T-helper 9 cell (primary cell): ENCODE measurements around the gene SLC44A3.

Experiments
- DNase-seq: peaks from one replicate; pipeline ENCODE4 v3.0.0-alpha.2; 2020
- total RNA-seq, 2 donors: gene quantifications; one replicate each; lab custom pipeline; 2026; lab: John Stamatoyannopoulos, UW

SLC44A3 gene, protein sequence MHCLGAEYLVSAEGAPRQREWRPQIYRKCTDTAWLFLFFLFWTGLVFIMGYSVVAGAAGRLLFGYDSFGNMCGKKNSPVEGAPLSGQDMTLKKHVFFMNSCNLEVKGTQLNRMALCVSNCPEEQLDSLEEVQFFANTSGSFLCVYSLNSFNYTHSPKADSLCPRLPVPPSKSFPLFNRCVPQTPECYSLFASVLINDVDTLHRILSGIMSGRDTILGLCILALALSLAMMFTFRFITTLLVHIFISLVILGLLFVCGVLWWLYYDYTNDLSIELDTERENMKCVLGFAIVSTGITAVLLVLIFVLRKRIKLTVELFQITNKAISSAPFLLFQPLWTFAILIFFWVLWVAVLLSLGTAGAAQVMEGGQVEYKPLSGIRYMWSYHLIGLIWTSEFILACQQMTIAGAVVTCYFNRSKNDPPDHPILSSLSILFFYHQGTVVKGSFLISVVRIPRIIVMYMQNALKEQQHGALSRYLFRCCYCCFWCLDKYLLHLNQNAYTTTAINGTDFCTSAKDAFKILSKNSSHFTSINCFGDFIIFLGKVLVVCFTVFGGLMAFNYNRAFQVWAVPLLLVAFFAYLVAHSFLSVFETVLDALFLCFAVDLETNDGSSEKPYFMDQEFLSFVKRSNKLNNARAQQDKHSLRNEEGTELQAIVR
- total RNA-seq, result 0.72 to 3.1 reads per million in 2 donors

DNA sequence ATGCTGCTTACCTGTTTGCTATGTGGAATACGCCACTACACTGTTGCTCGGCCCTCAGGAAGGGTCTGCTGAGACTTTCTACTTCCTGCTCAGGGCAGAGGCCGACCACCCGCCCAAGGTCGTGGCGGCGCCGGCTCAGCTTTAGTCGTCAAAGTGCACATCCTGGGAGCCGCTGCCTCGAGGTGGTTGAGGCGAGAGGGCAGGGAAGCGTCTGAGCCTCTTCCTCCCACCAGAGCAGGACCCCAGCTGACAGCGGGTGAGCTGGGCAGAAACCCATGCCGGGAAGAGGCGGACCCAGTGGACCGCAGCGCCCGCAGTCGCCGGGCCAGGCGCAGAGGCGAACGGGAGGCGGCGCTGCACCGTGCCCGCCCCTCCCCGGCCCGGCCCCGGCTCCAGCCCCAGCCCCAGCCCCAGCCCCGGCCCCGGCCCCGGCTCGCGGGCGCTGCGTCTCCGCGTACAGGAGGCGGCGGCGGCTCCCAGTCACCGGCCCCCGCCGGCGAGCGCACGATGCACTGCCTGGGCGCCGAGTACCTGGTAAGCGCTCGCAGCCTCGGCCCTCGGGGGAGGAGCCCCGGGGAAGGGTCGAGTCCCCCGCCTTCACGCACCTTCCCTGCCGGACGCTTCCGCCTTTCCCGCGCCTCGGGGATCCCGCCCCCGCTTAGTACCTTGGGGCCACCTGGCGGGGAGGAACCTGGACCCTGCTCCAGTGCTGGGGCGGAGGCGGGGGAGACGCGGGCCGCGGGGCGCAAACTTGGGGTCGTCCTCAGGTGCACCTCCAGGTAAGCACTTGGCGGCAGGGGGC is at the start of gene SLC44A3:
SLC44A3 (plus strand) TSS at position 413 of the 802 bp plus-strand sequence; CDS start at position 508, 95 bp downstream.
- no peak for DNase-seq

DNA sequence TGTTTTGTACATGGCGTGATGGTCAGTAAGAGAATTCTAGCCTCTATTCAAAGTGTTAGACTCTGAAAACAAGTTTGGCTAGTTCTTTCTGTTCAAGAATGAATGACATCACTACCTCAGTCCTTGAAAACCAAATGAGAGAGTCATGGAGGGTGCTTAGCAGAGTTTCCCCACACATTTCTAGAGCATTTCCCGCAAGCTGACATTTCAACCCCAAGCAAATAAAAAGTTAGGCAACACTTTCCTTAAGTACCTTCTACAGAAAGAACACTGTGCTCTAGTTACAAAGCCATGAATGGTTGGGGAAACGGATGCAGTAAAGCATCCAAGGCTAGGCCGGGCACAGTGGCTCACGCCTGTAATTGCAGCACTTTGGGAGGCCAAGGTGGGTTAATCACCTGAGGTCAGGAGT is 47.9 kb upstream of the SLC44A3 start:
- no peak for DNase-seq

DNA sequence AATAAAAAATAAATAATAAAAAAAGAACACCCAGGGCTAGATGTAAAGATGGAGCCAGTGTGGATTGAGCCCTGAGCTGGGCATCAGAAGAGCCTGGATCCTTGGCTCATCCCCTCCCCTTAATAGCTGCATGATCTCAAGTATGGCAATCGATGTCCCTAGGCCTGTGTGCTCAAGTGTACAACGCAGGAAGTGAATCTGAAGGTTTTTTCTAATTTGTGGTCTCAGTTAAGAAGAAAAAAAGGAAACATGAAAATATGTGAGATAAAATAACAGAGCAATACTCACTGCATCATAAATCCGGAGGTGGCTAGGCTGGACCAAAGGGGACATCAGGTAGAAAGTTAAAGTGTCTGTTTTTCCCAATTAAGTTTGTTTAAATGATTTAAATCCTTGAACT is 47.3 kb upstream of the SLC44A3 start:
- DNase-seq, result no peak

DNA sequence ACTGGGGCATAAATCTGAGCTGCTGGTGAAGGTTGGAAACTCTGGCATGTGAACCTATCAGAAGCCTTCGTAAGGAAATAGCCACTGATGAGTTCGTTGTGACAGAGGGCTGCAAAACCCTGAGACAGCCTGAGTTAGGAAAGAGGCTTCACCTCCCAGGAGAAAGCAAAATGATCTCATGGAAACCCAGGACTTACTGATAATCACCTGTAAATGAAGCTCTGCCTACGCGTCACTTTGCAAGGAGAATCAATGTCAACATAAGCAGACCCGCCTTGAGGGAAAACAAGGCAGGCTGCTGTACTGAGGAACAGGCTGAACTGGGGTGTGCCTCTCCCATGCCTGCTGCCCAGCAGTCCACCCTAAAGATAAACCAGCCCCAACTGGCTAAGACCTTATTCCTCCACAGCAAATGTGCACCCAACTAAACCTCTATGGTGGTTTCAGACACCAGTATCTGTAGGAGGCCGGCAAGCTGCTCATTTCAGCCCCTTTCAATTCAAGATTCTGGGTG is 46.8 kb upstream of the SLC44A3 start:
- DNase-seq, result no peak

DNA sequence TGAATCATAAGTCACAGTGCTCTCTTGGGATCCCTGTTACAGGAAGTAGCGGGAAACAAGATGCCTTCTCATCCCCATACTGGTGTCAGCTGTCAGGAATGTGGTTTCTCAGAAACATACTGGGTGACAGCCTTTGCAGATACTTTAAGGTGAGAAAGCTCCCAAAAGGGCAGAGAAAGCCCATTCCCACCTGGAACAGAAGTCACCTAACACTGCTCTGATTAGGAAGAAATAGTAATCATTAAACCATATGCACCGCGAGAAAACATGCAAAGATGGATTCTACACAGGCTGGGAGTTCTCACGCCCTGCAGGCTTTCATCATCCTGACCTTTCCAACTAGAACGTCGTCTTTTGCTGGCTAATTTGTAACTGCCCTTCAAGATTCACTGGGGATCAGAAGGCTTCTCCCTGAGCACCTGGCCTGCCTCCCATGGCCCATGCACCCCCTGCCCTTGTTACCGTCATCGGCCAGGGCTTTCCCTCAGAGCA is 46.2 kb upstream of the SLC44A3 start:
- no peak for DNase-seq

DNA sequence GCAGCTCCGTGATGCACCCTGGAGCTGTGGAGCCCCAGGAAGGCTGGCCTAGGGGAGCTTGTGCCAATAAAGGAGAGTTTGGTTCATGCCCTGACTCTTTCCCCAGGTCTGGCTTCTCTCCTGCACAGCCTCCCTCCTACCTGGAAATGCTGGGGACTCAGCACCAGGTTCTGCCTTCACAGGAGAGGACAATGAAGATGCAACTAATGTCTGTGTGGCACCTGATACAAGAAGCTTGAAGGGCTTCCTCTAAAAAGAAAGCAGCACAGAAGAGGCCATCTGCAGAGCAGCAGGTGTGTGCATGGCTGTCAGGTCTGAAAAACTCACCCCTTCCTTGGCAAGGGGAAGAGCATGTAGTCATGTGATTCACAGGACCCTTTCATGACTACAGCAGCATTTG is 43.7 kb upstream of the SLC44A3 start:
- DNase-seq, result no peak

DNA sequence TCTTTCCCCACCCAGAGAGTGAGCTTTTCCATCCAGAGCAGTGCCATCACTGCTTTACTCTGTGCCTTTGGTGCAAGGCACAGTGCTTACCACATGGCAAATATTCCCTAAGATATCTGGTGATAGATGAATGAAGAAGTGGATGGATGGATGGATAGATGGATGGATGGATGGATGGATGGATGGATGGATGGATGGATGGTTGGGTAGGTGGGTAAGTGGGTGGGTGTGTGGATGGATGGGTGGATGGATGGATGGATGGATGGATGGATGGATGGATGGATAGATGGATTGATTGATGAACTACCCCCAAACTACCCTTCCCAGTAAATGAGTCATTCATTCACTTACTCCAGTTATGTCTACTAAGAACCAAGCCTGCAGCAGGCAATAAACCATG is 42.9 kb upstream of the SLC44A3 start:
- DNase-seq, result no peak

DNA sequence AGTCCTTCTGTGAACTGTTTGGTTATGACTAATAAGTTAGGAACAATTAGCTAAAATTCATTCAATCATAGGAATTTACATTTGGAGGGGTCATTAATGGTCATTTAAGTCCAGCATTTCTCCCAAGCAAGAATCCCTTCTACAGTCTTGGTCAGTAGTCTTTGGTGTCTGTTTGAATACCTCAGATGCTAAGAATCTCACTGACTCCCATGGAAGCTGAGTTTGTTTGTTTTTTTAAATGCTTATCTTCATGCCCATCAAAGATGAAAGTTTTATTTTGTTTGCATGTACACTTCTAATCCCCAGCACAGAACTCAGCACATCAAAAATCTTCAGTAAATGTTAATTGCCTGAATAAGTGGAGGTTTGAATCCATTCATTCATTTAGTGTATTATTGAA is 41.3 kb upstream of the SLC44A3 start:
- DNase-seq, result no peak

DNA sequence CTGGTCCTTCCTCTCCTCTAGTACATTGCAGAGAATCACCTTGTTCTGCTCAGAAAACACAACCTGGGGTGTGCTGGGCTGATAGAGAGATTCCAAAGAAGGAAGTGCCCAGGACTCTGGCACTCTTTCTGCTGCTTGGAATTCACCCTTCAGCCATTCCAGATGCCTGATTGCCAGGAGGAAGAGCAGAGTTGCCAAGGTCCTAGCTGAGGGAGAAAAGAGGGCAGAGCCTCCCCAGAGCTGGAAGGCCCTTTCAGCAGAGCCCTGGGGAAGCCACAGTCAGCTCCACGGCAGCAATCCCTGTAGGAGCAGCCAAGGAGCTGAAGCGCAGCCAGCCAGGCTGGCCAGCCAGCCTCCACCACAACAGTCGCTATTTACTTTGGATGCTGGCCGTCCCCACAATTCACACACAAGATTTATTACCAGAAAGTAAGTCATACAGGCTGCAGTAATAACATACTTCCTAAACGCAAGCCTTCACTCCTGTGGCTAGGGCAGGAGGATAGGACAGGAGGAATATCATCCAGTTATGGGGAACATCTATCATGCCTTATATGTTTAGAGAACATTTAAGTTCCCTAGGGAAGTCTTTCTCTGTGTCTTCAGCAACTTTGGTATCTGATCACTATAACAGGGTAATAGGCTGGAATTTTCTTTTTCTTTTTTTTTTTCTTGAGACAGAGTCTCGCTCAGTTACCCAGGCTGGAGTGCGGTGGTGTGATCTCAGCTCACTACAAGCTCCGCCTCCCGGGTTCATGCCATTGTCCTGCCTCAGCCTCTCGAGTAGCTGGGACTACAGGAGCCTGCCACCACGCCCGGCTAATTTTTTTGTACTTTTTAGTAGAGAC is 36.6 kb upstream of the SLC44A3 start:
- no peak for DNase-seq

DNA sequence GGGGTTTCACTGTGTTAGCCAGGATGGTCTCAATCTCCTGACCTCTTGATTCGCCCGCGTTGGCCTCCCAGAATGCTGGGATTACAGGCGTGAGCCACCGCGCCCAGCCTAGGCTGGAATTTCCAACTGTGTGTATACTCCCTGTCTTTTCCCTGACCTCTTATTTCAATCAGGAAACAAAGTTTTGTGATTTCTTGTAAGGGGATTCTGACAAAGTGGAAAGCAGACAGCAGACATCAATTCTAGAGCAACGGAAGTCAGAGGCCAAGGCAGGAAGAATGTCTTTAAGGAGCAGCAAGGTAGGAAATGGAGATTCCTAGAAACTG is 36.0 kb upstream of the SLC44A3 start:
- no peak for DNase-seq

DNA sequence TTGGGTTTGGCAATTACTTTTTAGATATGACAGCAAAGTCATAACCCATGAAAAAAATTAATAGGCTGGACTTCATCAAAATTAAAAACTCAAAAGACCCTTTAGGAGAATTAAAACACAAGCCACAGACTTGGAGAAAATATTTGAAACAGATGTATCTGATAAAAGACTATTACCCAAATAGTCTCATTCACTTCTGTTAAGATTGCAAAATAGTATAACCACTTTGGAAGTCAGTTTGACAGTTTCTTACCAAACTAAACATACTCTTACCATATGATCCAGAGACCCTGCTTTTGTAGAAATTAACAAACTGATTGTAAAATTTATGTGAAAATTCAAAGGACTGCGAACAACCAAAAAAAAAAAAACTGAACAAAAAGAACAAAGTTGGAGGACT is 32.5 kb upstream of the SLC44A3 start:
- no peak for DNase-seq

DNA sequence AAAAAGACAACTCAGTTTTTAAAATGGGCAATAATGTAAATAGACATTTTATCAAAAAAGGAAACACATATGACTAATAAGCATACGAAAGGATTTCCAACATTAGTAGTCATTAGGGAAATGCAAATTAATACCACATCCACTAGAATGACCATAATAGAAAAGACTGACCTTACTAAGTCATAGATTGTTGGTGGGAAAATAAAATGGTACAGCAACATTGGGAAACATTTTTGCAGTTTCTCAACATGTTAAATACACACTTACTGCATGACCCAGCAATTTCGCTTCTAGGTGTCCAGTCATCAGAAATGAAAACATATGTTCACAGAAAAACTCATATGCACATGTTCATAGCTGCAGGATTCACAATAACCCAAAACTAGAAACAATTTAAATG is 29.9 kb upstream of the SLC44A3 start:
- DNase-seq, result no peak

DNA sequence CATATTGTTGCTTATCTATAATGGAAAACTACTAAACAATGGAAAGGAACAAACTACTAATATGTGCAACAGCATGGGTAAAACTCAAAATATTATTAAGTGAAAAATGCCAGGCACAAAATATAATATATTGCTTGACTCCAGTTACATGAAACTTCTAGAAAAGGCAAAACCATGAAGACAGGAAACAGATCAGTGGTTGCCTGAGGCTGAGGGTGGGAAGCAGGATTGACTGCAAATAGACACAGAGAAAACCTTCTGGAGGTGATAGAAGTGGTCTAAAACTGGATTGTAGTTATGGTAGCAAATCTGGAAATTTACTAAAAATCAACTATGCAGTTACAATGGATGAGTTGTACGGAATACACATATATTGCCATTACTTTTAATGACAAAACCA is 29.5 kb upstream of the SLC44A3 start:
- DNase-seq, result no peak

DNA sequence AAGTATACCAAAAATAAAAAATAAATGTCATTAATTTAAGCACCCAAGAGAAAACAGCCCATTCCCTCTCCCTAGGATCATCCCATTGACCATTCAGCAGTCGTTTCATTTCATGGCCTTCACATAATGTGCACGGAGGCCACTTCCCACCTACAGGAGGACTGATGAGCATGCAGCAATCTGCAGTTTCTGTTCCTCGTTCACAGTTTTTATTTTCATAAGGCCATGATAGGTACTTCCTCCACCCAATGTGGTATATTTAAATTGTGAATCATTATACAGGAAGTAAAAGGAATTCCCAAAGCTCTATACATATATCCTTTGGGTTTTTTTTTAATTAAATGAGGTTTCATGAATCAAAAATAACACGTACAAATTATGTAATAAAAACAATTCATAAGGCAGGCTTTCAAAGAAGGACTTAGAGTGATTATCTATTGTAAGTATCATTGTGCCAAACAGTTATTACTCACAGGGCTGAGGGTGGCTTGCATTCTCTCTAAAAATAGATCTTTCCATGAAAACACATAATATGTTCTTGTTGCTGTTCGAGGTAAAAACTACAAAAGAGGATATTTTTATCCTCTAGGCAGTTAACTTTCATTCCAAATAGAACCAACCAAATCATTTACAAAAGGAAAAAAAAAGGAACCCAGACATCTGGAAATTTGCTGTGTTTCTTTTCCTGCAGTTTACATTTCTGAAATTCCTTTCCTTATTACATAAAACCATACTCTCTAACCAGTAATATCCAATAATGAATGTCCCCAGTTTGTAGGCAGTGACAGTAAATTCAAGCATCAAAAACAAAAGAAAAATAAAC is 27.5 kb upstream of the SLC44A3 start:
- DNase-seq, result no peak

DNA sequence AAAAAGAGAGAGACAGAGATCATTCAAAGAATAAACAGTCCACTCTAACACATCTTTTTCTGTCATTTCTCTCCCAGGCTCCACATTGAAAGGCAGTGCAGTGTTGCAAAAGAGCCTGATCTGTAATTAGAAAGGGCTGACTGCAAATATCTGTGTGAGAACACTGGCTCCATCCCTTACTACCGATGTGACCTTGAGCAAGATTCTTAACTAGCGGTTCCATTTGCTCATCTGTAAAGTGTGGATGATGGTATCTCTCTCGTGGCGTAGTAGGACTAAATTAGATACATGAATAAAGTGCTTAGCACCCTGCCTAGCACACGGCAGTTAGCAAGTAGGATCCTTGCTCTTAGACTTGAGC is 26.9 kb upstream of the SLC44A3 start:
- no peak for DNase-seq

DNA sequence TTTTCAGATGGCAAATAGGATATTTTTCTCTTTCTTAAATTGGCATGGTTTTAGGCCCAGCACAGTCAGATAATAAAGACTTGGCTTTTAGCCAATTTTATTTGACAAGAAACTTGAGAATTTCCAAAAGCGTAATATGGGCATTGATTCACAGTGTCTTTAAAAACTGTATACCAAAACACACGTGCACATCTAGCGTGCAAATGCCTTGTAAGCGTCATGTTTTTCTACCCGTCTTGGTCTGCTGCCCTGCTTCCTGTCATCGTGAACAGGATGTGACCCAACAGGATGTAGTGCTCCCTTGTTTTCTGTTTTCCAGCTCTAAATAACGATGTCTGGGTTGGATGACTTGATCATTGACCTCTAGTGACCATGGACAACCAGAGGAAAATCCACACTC is 24.7 kb upstream of the SLC44A3 start:
- no peak for DNase-seq

DNA sequence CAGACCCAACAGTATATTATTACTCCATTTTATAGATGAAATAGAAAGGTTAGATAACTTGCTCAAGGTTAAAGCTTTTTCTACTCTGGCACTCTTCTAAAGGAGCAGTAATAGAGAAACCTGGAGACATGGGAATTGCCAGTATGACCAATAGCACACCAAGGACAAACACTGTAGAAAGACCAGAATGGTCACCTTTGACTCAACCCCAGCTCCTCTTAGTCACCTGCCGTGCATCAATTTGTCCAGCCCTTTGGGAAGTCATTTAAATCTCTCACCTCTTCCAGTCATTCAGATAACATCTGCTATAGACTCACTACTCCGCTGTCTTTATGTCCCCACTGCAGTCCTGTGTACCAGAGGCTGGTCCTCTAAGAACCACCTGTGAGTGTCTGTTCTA is 23.9 kb upstream of the SLC44A3 start:
- no peak for DNase-seq

DNA sequence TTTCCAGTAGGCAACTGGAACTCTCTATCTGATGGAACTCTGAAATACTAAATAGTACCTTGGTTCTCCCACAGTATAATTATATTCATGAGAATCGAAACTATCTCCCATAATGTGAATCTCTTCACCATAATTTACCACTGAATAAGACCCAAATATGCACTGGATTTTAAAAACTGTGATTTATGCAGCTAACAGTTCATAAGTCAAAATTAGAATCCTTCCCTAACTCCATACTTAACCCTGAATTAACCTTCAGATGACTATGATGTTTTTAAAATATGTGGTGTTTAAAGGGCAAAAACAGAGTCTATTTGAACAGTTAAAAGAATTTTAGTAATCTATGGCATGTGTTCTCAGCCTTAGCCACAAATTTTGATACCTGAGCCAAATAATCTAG is 22.9 kb upstream of the SLC44A3 start:
- no peak for DNase-seq

DNA sequence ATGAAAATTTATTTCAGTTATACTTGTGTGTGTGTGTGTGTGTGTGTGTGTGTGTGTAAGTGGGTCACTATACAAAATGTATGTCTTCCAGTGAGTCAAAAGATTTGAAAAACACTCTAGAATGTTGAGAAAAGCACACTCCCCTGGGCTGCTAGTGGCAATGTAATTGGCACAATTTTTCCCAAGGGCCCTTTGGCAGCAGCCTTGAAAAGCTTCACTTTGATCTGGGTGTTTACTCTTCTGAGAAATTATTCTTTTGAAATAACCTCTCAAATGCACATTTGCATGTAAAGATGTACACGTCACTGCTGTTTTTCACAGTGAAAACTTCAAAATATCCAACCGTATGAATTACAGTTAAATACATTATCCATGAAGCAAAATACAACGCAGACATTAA is 22.1 kb upstream of the SLC44A3 start:
- DNase-seq, result no peak

DNA sequence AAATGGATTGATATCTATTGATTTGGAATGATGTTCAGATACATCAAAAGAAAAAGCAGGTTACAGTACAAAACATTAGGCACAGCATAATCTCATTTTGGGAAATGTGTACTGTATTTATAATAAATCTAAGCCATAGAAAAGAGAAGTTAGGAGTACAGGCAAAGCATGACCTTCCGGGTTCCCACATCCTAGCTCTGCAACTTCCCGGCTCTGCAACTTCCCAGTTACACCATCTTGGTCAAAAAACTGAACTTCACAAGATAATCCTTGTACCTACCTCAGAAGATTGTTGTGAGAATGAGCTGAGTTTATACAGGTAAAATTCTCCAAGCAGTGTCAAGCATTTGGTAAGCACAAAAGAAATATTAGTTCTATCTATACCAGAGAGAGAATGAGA is 21.7 kb upstream of the SLC44A3 start:
- DNase-seq, result no peak

DNA sequence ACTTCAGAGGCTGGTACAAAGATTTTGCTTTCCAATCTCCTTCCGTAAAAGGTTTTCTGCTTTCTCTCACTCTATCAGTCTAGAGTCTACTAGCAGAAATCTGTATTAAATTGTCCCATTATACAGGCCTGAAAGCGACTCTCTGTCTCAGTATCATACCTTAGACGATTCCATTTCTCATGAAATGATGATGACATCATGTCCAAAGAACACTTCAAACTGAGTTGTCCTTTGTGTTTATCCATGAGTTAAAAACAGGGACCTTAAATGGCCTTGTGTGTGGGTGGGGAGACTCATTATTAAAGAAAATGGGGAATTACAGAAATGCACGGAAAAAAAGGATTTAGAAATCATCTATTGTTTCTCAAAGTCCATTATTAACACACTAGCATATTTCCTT is 21.0 kb upstream of the SLC44A3 start:
- no peak for DNase-seq
